HG03280 (cell line): Measurements from ENCODE around the gene CIAPIN1.

Experiments used
- ATAC-seq: cut with Tn5 transposase; IDR thresholded peaks from one replicate; pipeline ENCODE4 v1.9.1; 2021; ENCODE audit warnings: mild to moderate bottlenecking, moderate library complexity; ENCODE audit not compliant: unreplicated experiment

Gene CIAPIN1

GRCh38 chr16:57384248-57385070, 62.7 kb downstream of the CIAPIN1 start:
- no peak for ATAC-seq

- ATAC-seq, result no peak
Measured at GRCh38 chr16:57383276-57384247, 63.6 kb downstream of the CIAPIN1 start.

GRCh38 chr16:57382535-57383275, 64.5 kb downstream of the CIAPIN1 start:
- no peak for ATAC-seq

GRCh38 chr16:57381791-57382534, 65.2 kb downstream of the CIAPIN1 start:
- ATAC-seq, result no peak

DNA sequence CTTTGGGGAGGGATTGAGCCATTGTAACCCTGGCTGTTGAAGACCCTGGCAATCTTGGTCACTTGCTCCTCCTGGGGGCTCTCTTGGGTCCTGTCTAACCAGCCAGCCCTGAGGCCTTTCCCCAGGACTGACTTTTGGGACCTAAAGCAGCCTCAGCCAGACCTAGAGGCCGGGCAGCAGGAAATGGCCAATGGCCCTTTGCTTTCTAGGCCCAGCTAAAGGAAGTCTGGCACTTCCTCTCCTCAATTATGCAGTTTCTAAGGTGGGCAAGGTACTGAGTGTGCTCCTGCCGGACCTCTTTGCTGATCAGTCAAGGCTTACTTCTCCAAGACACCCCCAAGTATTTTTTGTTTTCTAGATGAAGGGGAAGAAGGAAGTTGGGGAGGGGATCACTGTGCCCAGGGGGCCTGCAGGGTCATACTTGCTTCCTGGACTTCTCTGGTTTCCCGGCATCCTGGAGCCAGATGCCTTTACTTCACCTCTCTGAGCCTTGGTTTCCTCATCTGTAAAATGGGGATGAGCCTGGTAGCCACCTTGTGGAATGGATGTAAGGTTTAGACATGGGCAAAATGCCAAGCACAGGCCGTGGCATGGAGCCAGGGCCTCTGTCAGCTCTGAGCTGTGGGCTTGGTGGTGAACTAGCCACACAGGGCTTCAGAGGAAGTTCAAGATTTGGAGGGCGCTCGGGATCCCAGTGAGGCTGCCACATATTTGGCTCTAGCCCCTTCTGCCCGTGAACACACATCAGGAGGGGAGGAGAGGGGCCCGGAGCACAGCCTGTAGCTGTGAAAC, 66.3 kb downstream of the CIAPIN1 start:
- ATAC-seq, result no peak

- no peak for ATAC-seq
Measured at GRCh38 chr16:57379579-57379978, 67.6 kb downstream of the CIAPIN1 start.
